ENCODE results near the gene EARS2. TPM values are rescaled to one million over a fixed set of nuclear protein-coding genes. Genes with fewer than 3 reads are reported as not detected.

EARS2 gene
- total and polyA plus RNA-seq, 9 of the 15 experiments (the other 6 are each of a cell fraction or from before 2014, with no cell fraction given): 17.6 to 58.6 (median 36.3) TPM

GRCh38 chr16:23504453-23505179 is 52.5 kb downstream of the EARS2 start (continued):
- TF ChIP-seq E2F6 (IDR thresholded peaks at IDR 0.05; ENCODE audit: borderline replicate concordance in 1 of 2, extremely low read depth in 1 of 2, insufficient read depth in 1 of 2, insufficient read length in 1 of 2, low read depth in 1 of 2, low read length in 1 of 2, poor library complexity in 1 of 2, severe bottlenecking in 1 of 2): peak in 1 of 2 experiments; percentile 33
- no peak for TF ChIP-seq GMEB1 (CRISPR knock-in tag; IDR thresholded peaks at IDR 0.05)
- no peak for TF ChIP-seq RBM15 (IDR thresholded peaks at IDR 0.05; ENCODE audit: insufficient read depth, low read length)
- TF ChIP-seq L3MBTL2 (IDR thresholded peaks at IDR 0.05): peak; percentile 26; the same call in 1 of the 2 replicates
- TF ChIP-seq ZNF77 (CRISPR knock-in tag; IDR thresholded peaks at IDR 0.05): no peak
- no peak for TF ChIP-seq CEBPG (CRISPR knock-in tag; IDR thresholded peaks at IDR 0.05)
- no peak for TF ChIP-seq CEBPG (tag; conservative IDR thresholded peaks at IDR 0.05 in 1 of 2, IDR thresholded peaks at IDR 0.05 in 1 of 2)
- no peak for TF ChIP-seq GTF2E2 (tag; IDR thresholded peaks at IDR 0.05)
- no peak for TF ChIP-seq SP2 (IDR thresholded peaks at IDR 0.05; ENCODE audit: extremely low read depth, low read depth, low read length, poor library complexity, severe bottlenecking)
- no peak; the same call in 1 of the 2 replicates for TF ChIP-seq ZBTB7A (IDR thresholded peaks at IDR 0.05; ENCODE audit: borderline replicate concordance, control insufficient read depth, low read depth, low read length)
- TF ChIP-seq XRCC3 (IDR thresholded peaks at IDR 0.05): no peak
- TF ChIP-seq PCBP1 (IDR thresholded peaks at IDR 0.05; ENCODE audit: low read depth, low read length, poor library complexity, severe bottlenecking): no peak
- no peak for TF ChIP-seq VEZF1 (CRISPR knock-in tag; IDR thresholded peaks at IDR 0.05)
- TF ChIP-seq KLF1 (tag; IDR thresholded peaks at IDR 0.05): no peak
- no peak for TF ChIP-seq ERF (CRISPR knock-in tag; IDR thresholded peaks at IDR 0.05)
- TF ChIP-seq SRSF9 (IDR thresholded peaks at IDR 0.05; ENCODE audit: borderline replicate concordance, low read depth, low read length): no peak
- no peak for TF ChIP-seq SMC3 (conservative IDR thresholded peaks at IDR 0.05; ENCODE audit: insufficient read depth, low read depth, low read length)
- TF ChIP-seq ZNF696 (CRISPR knock-in tag; conservative IDR thresholded peaks at IDR 0.05): no peak
- no peak for TF ChIP-seq CBX2 (IDR thresholded peaks at IDR 0.05; ENCODE audit: insufficient read depth, low read length, poor library complexity, severe bottlenecking)
- TF ChIP-seq OTX1 (CRISPR knock-in tag; IDR thresholded peaks at IDR 0.05): no peak
- no peak for TF ChIP-seq TCF15 (CRISPR knock-in tag; IDR thresholded peaks at IDR 0.05)
- TF ChIP-seq DMBX1 (CRISPR knock-in tag; IDR thresholded peaks at IDR 0.05; ENCODE audit: borderline replicate concordance): no peak
- TF ChIP-seq ELF2 (CRISPR knock-in tag; IDR thresholded peaks at IDR 0.05): no peak
